CD14-positive monocyte (primary cell): ENCODE measurements around the gene CATSPERZ. TPM values are rescaled to one million over a fixed set of nuclear protein-coding genes. Genes with fewer than 3 reads are reported as not detected.
A peak's percentile ranks its signal among the peaks of the same experiment; 100 is the strongest.

ENCODE experiments used
- DNase-seq, 3 donors: peaks; one replicate each; pipeline ENCODE4 v3.0.0-alpha.2; 2011 to 2022
- H2AFZ ChIP-seq: 2 replicates; pipeline ENCODE4 v1.6.0; 2012; ENCODE audit warnings: mild to moderate bottlenecking, low read depth, low read length, inconsistent platforms; ENCODE audit not compliant: insufficient read depth, poor library complexity, severe bottlenecking
- H3K27ac ChIP-seq, 2 donors: 1 replicate in 1 of 2; 2 replicates in 1 of 2; pipeline ENCODE4 v1.5.1; 2012 to 2013; ENCODE audit warnings: low read length in 2 of 2, control low read depth in 1 of 2, inconsistent platforms in 1 of 2, low read depth in 1 of 2, mild to moderate bottlenecking in 1 of 2
- H3K27me3 ChIP-seq, 2 donors: one replicate each; pipeline versions ENCODE4 v1.6.0 to v1.6.1; 2011 to 2013; ENCODE audit warnings: low read length in 2 of 2; ENCODE audit not compliant: control insufficient read depth in 2 of 2, insufficient read depth in 2 of 2
- H3K36me3 ChIP-seq, 2 donors: replicated peaks in 1 of 2; 1 replicate in 1 of 2; 2 replicates in 1 of 2; pipeline versions ENCODE4 v1.5.1 to v1.6.1; 2012 to 2013; ENCODE audit warnings: low read length in 2 of 2, control low read depth in 1 of 2, inconsistent platforms in 1 of 2, mild to moderate bottlenecking in 1 of 2; ENCODE audit not compliant: insufficient read depth in 2 of 2, control insufficient read depth in 1 of 2
- H3K4me1 ChIP-seq, 2 donors: 1 replicate in 1 of 2; 2 replicates in 1 of 2; pipeline versions ENCODE4 v1.5.1 to v1.6.1; 2012 to 2013; ENCODE audit warnings: low read length in 2 of 2, control low read depth in 1 of 2, inconsistent platforms in 1 of 2, mild to moderate bottlenecking in 1 of 2, moderate library complexity in 1 of 2; ENCODE audit not compliant: insufficient read depth in 2 of 2, control insufficient read depth in 1 of 2
- H3K4me2 ChIP-seq: replicated peaks from 2 replicates; pipeline ENCODE3; 2012; ENCODE audit warnings: low read length, moderate library complexity, mild to moderate bottlenecking; ENCODE audit not compliant: poor library complexity, severe bottlenecking; ENCODE audit errors: extremely low read depth
- H3K4me3 ChIP-seq, 3 experiments: fragments of 200-600 bp in 1 of 3; sonication (generic) in 1 of 3; replicated peaks in 1 of 3; 1 replicate in 2 of 3; 2 replicates in 1 of 3; pipeline ENCODE4 v1.5.1; 2011 to 2013; ENCODE audit warnings: low read length in 3 of 3, mild to moderate bottlenecking in 3 of 3, control low read depth in 2 of 3, low read depth in 2 of 3, inconsistent platforms in 1 of 3, moderate library complexity in 1 of 3
- H3K79me2 ChIP-seq: 2 replicates; pipeline ENCODE4 v1.6.0; 2012; ENCODE audit warnings: mild to moderate bottlenecking, control low read depth, inconsistent platforms, low read length, moderate library complexity; ENCODE audit not compliant: insufficient read depth
- H3K9ac ChIP-seq: 2 replicates; pipeline ENCODE4 v1.6.0; 2017; ENCODE audit warnings: low read length, mild to moderate bottlenecking; ENCODE audit not compliant: insufficient read depth, poor library complexity, severe bottlenecking
- H3K9me3 ChIP-seq, 2 donors: replicated peaks in 1 of 2; 1 replicate in 1 of 2; 2 replicates in 1 of 2; pipeline versions ENCODE4 v1.5.1 to v1.6.1; 2012 to 2013; ENCODE audit warnings: low read length in 2 of 2, control low read depth in 1 of 2; ENCODE audit not compliant: control insufficient read depth in 1 of 2, insufficient read depth in 1 of 2
- H4K20me1 ChIP-seq: 2 replicates; pipeline ENCODE4 v1.6.0; 2012; ENCODE audit warnings: mild to moderate bottlenecking, low read length, control low read depth, moderate library complexity; ENCODE audit not compliant: insufficient read depth
- H3K27ac Mint-ChIP-seq, 7 donors: one replicate each; pipeline ENCODE4 v1.8.0; 2020; ENCODE audit warnings: mild to moderate bottlenecking in 7 of 7, mixed read lengths in 7 of 7, moderate library complexity in 6 of 7, inconsistent platforms in 2 of 7
- H3K27me3 Mint-ChIP-seq, 3 donors: one replicate each; pipeline ENCODE4 v1.8.0; 2021 to 2022; ENCODE audit warnings: low read depth in 3 of 3, mild to moderate bottlenecking in 3 of 3, mixed read lengths in 3 of 3, moderate library complexity in 3 of 3, inconsistent platforms in 1 of 3
- H3K36me3 Mint-ChIP-seq, 2 donors: one replicate each; pipeline ENCODE4 v1.8.0; 2020; ENCODE audit warnings: mixed read lengths in 2 of 2, inconsistent platforms in 1 of 2, mild to moderate bottlenecking in 1 of 2
- H3K4me1 Mint-ChIP-seq: one replicate; pipeline ENCODE4 v1.8.0; 2020; ENCODE audit warnings: mild to moderate bottlenecking, mixed read lengths
- H3K4me3 Mint-ChIP-seq, 2 donors: one replicate each; pipeline ENCODE4 v1.8.0; 2020; ENCODE audit warnings: mild to moderate bottlenecking in 2 of 2, mixed read lengths in 2 of 2, moderate library complexity in 1 of 2
- H3K9me3 Mint-ChIP-seq, 7 donors: one replicate each; pipeline ENCODE4 v1.8.0; 2020 to 2022; ENCODE audit warnings: mixed read lengths in 7 of 7, mild to moderate bottlenecking in 6 of 7, moderate library complexity in 6 of 7, inconsistent platforms in 2 of 7
- CTCF ChIP-seq: fragments of 200-600 bp; IDR thresholded peaks from one replicate; pipeline ENCODE4 v1.8.0; 2022; ENCODE audit warnings: antibody characterized with exemption, mild to moderate bottlenecking
- WGBS: methylation state at CpG from one replicate; pipeline ENCODE4 v1.1.5; 2013; ENCODE audit warnings: missing lambda C conversion rate; ENCODE audit not compliant: insufficient coverage; 5-methylcytosine and 5-hydroxymethylcytosine counted together
- intact Hi-C, 2 donors: fragments of 100-400 bp; cut with micrococcal nuclease; formaldehyde crosslinking; loops; one replicate each; pipeline versions ENCODE4 v1.15.0 to v1.15.1; 2023
- polyA plus RNA-seq, 3 donors: library from polyadenylated mRNA; depleted of rRNA in 1 of 3; unstranded in 2 of 3; stranded (reverse) in 1 of 3; fragments of 300-500 nt in 2 of 3; fragments of >200 nt in 1 of 3; fragmentation: Illumina TruSeq in 2 of 3; gene quantifications; 1 replicate in 2 of 3; 2 replicates in 1 of 3; pipeline ENCODE4 v1.2.3, GENCODE V29; 2012 to 2021

Gene CATSPERZ
- polyA plus RNA-seq, 3 donors, result not detected

- Histone ChIP-seq H3K4me2 (no peak overlapping the region), H3K27ac (no peak overlapping the region), H3K9me3 (no peaks in the 10 kb centered on the region), H4K20me1 (no peaks in the 10 kb centered on the region), H3K27me3 (no peaks in the 10 kb centered on the region), H2AFZ (no peak overlapping the region), H3K4me1 (peaks cover 8 to 10% of the 10 kb centered on the region in 2 donors), H3K79me2 (peaks cover 8% of the 10 kb centered on the region), H3K9ac (no peak overlapping the region), H3K36me3 (peaks cover 4 to 25% of the 10 kb centered on the region in 2 donors), H3K4me3 (no peak overlapping the region)
- Mint-ChIP-seq H3K36me3 (peaks cover 16 to 33% of the 10 kb centered on the region in 2 donors), H3K27ac (peak overlapping the region in 1 of 7 donors; percentile 26), H3K4me3 (no peak overlapping the region), H3K27me3 (peaks cover 0 to 1% (median 0%) of the 10 kb centered on the region in 3 donors), H3K4me1 (peaks cover 8% of the 10 kb centered on the region), H3K9me3 (no peaks in the 10 kb centered on the region)
- no peak for TF ChIP-seq CTCF
- DNase-seq, result no peak
- 97% methylated on average over 13 of the region's 15 CpGs for WGBS
- intact Hi-C loops, result no loop called here
Measured at GRCh38 chr11:64275031-64275800, 24.9 kb upstream of the CATSPERZ start.

GRCh38 chr11:64275841-64276240 is 24.3 kb upstream of the CATSPERZ start:
- Histone ChIP-seq H3K4me1 (peaks cover 8 to 10% of the 10 kb centered on the region in 2 donors), H3K79me2 (peaks cover 8% of the 10 kb centered on the region), H3K9ac (no peak overlapping the region), H3K9me3 (no peaks in the 10 kb centered on the region), H3K4me2 (no peak overlapping the region), H3K27me3 (no peaks in the 10 kb centered on the region), H2AFZ (no peak overlapping the region), H4K20me1 (no peaks in the 10 kb centered on the region), H3K4me3 (no peak overlapping the region), H3K27ac (no peak overlapping the region), H3K36me3 (peaks cover 4 to 25% of the 10 kb centered on the region in 2 donors)
- no peak for TF ChIP-seq CTCF
- Mint-ChIP-seq H3K36me3 (peaks cover 16 to 33% of the 10 kb centered on the region in 2 donors), H3K27me3 (peaks cover 0 to 1% (median 0%) of the 10 kb centered on the region in 3 donors), H3K27ac (no peak overlapping the region), H3K9me3 (no peaks in the 10 kb centered on the region), H3K4me3 (no peak overlapping the region), H3K4me1 (peaks cover 8% of the 10 kb centered on the region)
- DNase-seq, result no peak
- no CpG with 5 or more reads among the region's 2 CpGs for WGBS
- intact Hi-C loops, result no loop called here
